ENCODE data around the gene RIPK3. TPM values are rescaled to one million over a fixed set of nuclear protein-coding genes. Genes with fewer than 3 reads are reported as not detected.
A peak's percentile ranks its signal among the peaks of the same experiment; 100 is the strongest.

RIPK3 gene
- total RNA-seq, 1 experiment from 2014 or later, result 0.35 TPM

DNA sequence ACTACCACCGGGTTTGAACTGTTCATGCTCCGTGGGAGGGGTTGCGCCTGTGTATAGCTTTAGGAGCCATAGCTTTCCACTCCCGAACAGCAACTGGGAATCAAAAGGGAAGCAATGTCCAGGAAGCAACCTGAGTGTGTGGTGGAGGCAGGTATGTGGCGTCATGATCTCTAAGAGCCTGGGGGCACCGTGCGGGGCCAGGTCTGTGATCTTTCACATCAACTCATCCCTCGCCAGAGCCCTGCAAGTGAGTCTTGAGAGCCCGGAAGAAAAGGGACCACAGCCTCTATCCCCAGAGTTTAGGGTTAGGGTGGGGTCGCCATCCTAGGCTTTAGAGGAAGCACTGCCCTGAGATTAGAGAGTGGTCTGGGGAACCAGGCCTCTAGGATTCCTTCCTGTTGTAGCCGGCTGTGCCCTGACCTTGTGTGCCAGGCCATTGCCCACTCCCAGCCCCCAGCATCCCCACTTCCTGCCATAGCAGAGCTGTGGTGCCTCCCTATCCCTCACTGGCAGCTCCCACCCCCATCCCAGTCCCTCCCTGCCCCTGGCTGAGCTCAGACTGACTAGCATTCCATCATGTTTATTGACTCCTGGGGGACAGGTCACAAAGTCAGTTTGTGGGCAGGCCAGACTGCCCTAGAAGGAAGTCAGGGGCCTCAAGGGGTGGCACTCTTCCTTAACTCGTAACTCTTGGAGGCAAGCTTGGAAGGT lies 4.2 kb downstream of the RIPK3 start:
- Histone ChIP-seq H3K79me2 (ENCODE audit: insufficient read depth, low read length) (no peaks in the 10 kb centered on the region), H3K14ac (ENCODE audit: insufficient read depth, low read length) (no peak overlapping the region), H3T11ph (ENCODE audit: low read length) (no peak overlapping the region), H2BK120ac (ENCODE audit: low read depth, low read length, poor library complexity, severe bottlenecking) (no peak overlapping the region), H3K56ac (ENCODE audit: insufficient read length, low read depth, low read length) (no peak overlapping the region), H3K79me1 (ENCODE audit: insufficient read depth, low read depth, low read length, poor library complexity, severe bottlenecking) (no peaks in the 10 kb centered on the region), H2AFZ (ENCODE audit: low read length) (no peak overlapping the region), H2BK12ac (ENCODE audit: insufficient read length, low read depth, low read length) (no peak overlapping the region), H4K20me1 (ENCODE audit: control insufficient read depth, insufficient read depth, insufficient read length) (no peaks in the 10 kb centered on the region), H4K5ac (ENCODE audit: insufficient read length, low read depth, low read length) (no peak overlapping the region), H3K23me2 (ENCODE audit: insufficient read length, low read depth, low read length, poor library complexity, severe bottlenecking) (peaks cover 28% of the 10 kb centered on the region), H2AK5ac (ENCODE audit: insufficient read length, low read length) (no peak overlapping the region), H3K4me2 (ENCODE audit: insufficient read depth, insufficient read length, low read length) (peak overlapping the region; percentile 62), H3K4ac (ENCODE audit: low read depth, low read length) (no peak overlapping the region), H2BK20ac (ENCODE audit: low read depth, low read length, poor library complexity, severe bottlenecking) (no peak overlapping the region), H4K8ac (replicated peaks; ENCODE audit: insufficient read length, low read depth, low read length) (no peak overlapping the region), H3K27ac (ENCODE audit: insufficient read length, low read depth, low read length) (no peak overlapping the region), H4K91ac (ENCODE audit: insufficient read length, low read depth, low read length) (no peak overlapping the region), H3K4me1 (ENCODE audit: insufficient read depth, low read length) (no peaks in the 10 kb centered on the region; the same call in 1 of the 2 replicates), H3K27me3 (ENCODE audit: insufficient read depth, low read length) (peaks cover 63% of the 10 kb centered on the region), H2BK15ac (ENCODE audit: low read depth, low read length) (no peak overlapping the region), H3K9me3 (ENCODE audit: control insufficient read depth, low read depth, low read length) (no peaks in the 10 kb centered on the region), H3K9ac (ENCODE audit: extremely low read depth, insufficient read length, low read length) (no peak overlapping the region), H3K18ac (ENCODE audit: insufficient read length, low read depth, low read length) (no peak overlapping the region), H3K23ac (ENCODE audit: insufficient read length, low read depth, low read length) (no peak overlapping the region), H2BK5ac (ENCODE audit: insufficient read length, low read length) (no peak overlapping the region)
- peaks cover 0 to 2% of the 10 kb centered on the region in 2 experiments; a peak in 3 of 5 replicates for H3K9me3 Mint-ChIP-seq
- peaks cover 100% of the 10 kb centered on the region for H3K27me3 Mint-ChIP-seq (ENCODE audit: low read depth)
- H3K4me1 Mint-ChIP-seq, result peaks cover 32 to 38% of the 10 kb centered on the region in 2 experiments
- DNase-seq, result no peak
- WGBS (ENCODE audit: extremely low coverage, insufficient read length, low lambda C conversion rate), result no CpG with 5 or more reads among the region's 12 CpGs
- no peak overlapping the region for H3K27ac Mint-ChIP-seq
- TF ChIP-seq, protein P1, sequence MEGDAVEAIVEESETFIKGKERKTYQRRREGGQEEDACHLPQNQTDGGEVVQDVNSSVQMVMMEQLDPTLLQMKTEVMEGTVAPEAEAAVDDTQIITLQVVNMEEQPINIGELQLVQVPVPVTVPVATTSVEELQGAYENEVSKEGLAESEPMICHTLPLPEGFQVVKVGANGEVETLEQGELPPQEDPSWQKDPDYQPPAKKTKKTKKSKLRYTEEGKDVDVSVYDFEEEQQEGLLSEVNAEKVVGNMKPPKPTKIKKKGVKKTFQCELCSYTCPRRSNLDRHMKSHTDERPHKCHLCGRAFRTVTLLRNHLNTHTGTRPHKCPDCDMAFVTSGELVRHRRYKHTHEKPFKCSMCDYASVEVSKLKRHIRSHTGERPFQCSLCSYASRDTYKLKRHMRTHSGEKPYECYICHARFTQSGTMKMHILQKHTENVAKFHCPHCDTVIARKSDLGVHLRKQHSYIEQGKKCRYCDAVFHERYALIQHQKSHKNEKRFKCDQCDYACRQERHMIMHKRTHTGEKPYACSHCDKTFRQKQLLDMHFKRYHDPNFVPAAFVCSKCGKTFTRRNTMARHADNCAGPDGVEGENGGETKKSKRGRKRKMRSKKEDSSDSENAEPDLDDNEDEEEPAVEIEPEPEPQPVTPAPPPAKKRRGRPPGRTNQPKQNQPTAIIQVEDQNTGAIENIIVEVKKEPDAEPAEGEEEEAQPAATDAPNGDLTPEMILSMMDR (conservative IDR thresholded peaks at IDR 0.05), result no peak
- peak overlapping the region; percentile 59 to 91 for H3K4me3 Mint-ChIP-seq
- no peaks in the 10 kb centered on the region; a peak in 1 of 7 replicates for H3K36me3 Mint-ChIP-seq (ENCODE audit: insufficient read depth in 1 of 3, low read depth in 3 of 3)
